Neural progenitor cell (in vitro differentiated cells): ENCODE data around the gene PTOV1. TPM values are rescaled to one million over a fixed set of nuclear protein-coding genes. Genes with fewer than 3 reads are reported as not detected.

Experiments used
- DNase-seq: peaks from one replicate; pipeline ENCODE4 v3.0.0-alpha.2; 2016; ENCODE audit warnings: low spot score
- H2AFZ ChIP-seq: fragments of 200-600 bp; sonication (generic); replicated peaks from 2 replicates; pipeline ENCODE4 v1.6.1; 2016; ENCODE audit warnings: antibody characterized with exemption
- H3F3A ChIP-seq: fragments of 200-600 bp; sonication (generic); 2 replicates; pipeline ENCODE4 v1.6.1; 2016; ENCODE audit warnings: antibody characterized with exemption, low read depth
- H3K27ac ChIP-seq: fragments of 200-600 bp; sonication (generic); 2 replicates; pipeline ENCODE4 v1.5.1; 2016; ENCODE audit warnings: mild to moderate bottlenecking
- H3K27me3 ChIP-seq: fragments of 200-600 bp; sonication (generic); 2 replicates; pipeline ENCODE4 v1.6.1; 2016; ENCODE audit warnings: mild to moderate bottlenecking, moderate library complexity
- H3K36me3 ChIP-seq: fragments of 200-600 bp; sonication (generic); 2 replicates; pipeline ENCODE4 v1.5.1; 2016
- H3K4me1 ChIP-seq: fragments of 200-600 bp; sonication (generic); 2 replicates; pipeline ENCODE4 v1.6.1; 2016; ENCODE audit warnings: mixed run types
- H3K4me2 ChIP-seq: fragments of 200-600 bp; sonication (generic); 2 replicates; pipeline ENCODE4 v1.6.1; 2016
- H3K4me3 ChIP-seq: fragments of 200-600 bp; sonication (generic); 2 replicates; pipeline ENCODE4 v1.5.1; 2016
- H3K79me2 ChIP-seq: fragments of 200-600 bp; sonication (generic); 2 replicates; pipeline ENCODE4 v1.6.1; 2016; ENCODE audit warnings: low read depth
- H3K9ac ChIP-seq: fragments of 200-600 bp; sonication (generic); 2 replicates; pipeline ENCODE4 v1.6.1; 2016
- H3K9me3 ChIP-seq: fragments of 200-600 bp; sonication (generic); 2 replicates; pipeline ENCODE4 v1.5.1; 2016; ENCODE audit warnings: low read depth
- H4K20me1 ChIP-seq: fragments of 200-600 bp; sonication (generic); 2 replicates; pipeline ENCODE4 v1.6.1; 2016; ENCODE audit warnings: low read depth
- H3K27ac Mint-ChIP-seq: 3 replicates; pipeline ENCODE4 v1.8.0; 2021; ENCODE audit warnings: mixed read lengths
- H3K27me3 Mint-ChIP-seq: 2 replicates; pipeline ENCODE4 v1.8.0; 2022; ENCODE audit warnings: low read depth, mild to moderate bottlenecking, inconsistent platforms, moderate library complexity, mixed read lengths; ENCODE audit not compliant: insufficient read depth
- H3K36me3 Mint-ChIP-seq: 3 replicates; pipeline ENCODE4 v1.8.0; 2021; ENCODE audit warnings: mixed read lengths
- H3K4me1 Mint-ChIP-seq: 3 replicates; pipeline ENCODE4 v1.8.0; 2021; ENCODE audit warnings: mixed read lengths
- H3K4me3 Mint-ChIP-seq: 3 replicates; pipeline ENCODE4 v1.8.0; 2021; ENCODE audit warnings: mild to moderate bottlenecking, moderate library complexity, mixed read lengths
- H3K9me3 Mint-ChIP-seq: 3 replicates; pipeline ENCODE4 v1.8.0; 2020; ENCODE audit warnings: mixed read lengths
- EZH2 ChIP-seq: fragments of 200-600 bp; sonication (generic); IDR thresholded peaks from 2 replicates; pipeline ENCODE4 v1.6.1; 2017; ENCODE audit warnings: antibody characterized with exemption, mild to moderate bottlenecking, moderate library complexity
- EZH2phosphoT487 ChIP-seq: fragments of 200-600 bp; sonication (generic); IDR thresholded peaks from 2 replicates; pipeline ENCODE4 v1.6.1; 2017; ENCODE audit warnings: antibody characterized with exemption
- total RNA-seq: library from RNA; depleted of rRNA; stranded (reverse); fragments of >200 nt; gene quantifications from 2 replicates; pipeline ENCODE4 v1.2.3, GENCODE V29; 2015; ENCODE audit warnings: low replicate concordance
- TF ChIP-seq, protein P1 (sequence below): fragments of 200-600 bp; sonication (generic); IDR thresholded peaks from 2 replicates; pipeline ENCODE4 v1.5.1; 2017; ENCODE audit warnings: antibody characterized with exemption, mild to moderate bottlenecking

The PTOV1 gene
- total RNA-seq, 1 donor from 2014 or later, result 63.5 TPM

DNA sequence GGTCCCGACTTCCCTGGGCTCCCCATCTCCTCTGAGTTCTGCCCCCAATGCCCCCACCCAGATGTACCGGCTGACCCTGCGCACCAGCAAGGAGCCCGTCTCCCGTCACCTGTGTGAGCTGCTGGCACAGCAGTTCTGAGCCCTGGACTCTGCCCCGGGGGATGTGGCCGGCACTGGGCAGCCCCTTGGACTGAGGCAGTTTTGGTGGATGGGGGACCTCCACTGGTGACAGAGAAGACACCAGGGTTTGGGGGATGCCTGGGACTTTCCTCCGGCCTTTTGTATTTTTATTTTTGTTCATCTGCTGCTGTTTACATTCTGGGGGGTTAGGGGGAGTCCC is 44.4 kb upstream of the PTOV1 start:
- peaks cover 18% of the 10 kb centered on the region for H3K4me1 ChIP-seq
- peaks cover 28% of the 10 kb centered on the region for H3K4me1 Mint-ChIP-seq
- peaks cover 10% of the 10 kb centered on the region for H3K36me3 Mint-ChIP-seq
- H3K27me3 ChIP-seq, result no peaks in the 10 kb centered on the region
- H3K4me2 ChIP-seq, result no peak overlapping the region
- no peaks in the 10 kb centered on the region for H3K9me3 Mint-ChIP-seq
- H3K4me3 ChIP-seq, result no peak overlapping the region
- peaks cover 11% of the 10 kb centered on the region for H4K20me1 ChIP-seq
- no peaks in the 10 kb centered on the region for H3K36me3 ChIP-seq
- H3K4me3 Mint-ChIP-seq, result no peak overlapping the region
- no peak overlapping the region for H3K27ac ChIP-seq
- no peak overlapping the region for H2AFZ ChIP-seq
- TF ChIP-seq EZH2phosphoT487 (no peak), EZH2 (no peak)
- TF ChIP-seq, protein P1, sequence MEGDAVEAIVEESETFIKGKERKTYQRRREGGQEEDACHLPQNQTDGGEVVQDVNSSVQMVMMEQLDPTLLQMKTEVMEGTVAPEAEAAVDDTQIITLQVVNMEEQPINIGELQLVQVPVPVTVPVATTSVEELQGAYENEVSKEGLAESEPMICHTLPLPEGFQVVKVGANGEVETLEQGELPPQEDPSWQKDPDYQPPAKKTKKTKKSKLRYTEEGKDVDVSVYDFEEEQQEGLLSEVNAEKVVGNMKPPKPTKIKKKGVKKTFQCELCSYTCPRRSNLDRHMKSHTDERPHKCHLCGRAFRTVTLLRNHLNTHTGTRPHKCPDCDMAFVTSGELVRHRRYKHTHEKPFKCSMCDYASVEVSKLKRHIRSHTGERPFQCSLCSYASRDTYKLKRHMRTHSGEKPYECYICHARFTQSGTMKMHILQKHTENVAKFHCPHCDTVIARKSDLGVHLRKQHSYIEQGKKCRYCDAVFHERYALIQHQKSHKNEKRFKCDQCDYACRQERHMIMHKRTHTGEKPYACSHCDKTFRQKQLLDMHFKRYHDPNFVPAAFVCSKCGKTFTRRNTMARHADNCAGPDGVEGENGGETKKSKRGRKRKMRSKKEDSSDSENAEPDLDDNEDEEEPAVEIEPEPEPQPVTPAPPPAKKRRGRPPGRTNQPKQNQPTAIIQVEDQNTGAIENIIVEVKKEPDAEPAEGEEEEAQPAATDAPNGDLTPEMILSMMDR, result no peak
- no peak for DNase-seq
- H3K9me3 ChIP-seq, result no peaks in the 10 kb centered on the region
- peaks cover 8% of the 10 kb centered on the region for H3K27me3 Mint-ChIP-seq
- H3K79me2 ChIP-seq, result no peaks in the 10 kb centered on the region
- H3K9ac ChIP-seq, result no peak overlapping the region
- peaks cover 43% of the 10 kb centered on the region for H3F3A ChIP-seq
- H3K27ac Mint-ChIP-seq, result no peak overlapping the region

DNA sequence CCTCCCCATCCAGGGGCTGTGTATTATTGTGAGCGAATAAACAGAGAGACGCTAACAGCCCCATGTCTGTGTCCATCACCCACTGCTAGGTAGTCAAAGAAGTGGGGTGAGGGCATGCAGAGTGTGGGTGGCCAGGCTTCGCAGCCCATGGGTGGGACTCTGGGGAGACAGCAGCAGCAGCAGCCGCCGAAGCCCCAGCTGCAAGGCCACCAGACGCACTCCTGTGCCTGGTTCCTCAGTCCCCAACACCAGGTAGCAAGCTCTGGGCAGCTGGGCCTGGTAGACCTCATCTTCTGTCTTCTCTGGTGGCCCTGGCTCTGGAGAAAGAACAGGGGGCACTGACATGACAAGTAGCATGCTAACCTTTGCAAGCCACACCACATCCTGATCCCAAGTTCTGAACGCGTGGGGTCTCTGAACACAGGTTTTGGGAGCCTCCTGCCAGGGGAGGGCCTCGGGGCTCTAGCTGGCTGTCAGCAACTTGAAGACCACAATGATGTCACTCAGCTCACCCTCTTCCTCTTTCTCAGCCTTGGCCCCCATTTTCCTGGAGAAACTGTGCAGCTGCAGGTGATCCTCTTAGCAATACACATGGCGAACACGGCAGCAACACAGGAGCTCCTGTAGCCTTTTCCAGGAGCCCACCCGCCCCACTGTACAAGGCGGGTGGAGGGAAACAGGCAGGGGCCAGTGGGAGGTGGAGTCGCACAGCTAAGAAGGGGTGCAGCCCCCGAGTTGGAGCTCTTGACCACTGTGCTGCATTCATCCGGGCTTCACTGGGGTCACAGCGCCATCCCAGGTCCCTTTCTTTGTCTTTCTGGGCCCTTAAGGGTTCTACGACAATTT is 43.7 kb upstream of the PTOV1 start:
- H4K20me1 ChIP-seq, result peaks cover 11% of the 10 kb centered on the region
- no peaks in the 10 kb centered on the region for H3K9me3 ChIP-seq
- H3K27ac ChIP-seq, result no peak overlapping the region
- peaks cover 45% of the 10 kb centered on the region for H3F3A ChIP-seq
- Mint-ChIP-seq H3K4me3 (peak overlapping the region; percentile 48), H3K27ac (no peak overlapping the region), H3K27me3 (peaks cover 9% of the 10 kb centered on the region), H3K36me3 (peaks cover 10% of the 10 kb centered on the region), H3K9me3 (no peaks in the 10 kb centered on the region), H3K4me1 (peaks cover 30% of the 10 kb centered on the region)
- no peak overlapping the region for H3K9ac ChIP-seq
- H2AFZ ChIP-seq, result no peak overlapping the region
- H3K4me1 ChIP-seq, result peaks cover 15% of the 10 kb centered on the region
- TF ChIP-seq EZH2 (no peak), EZH2phosphoT487 (no peak)
- TF ChIP-seq, protein P1, result no peak
- no peaks in the 10 kb centered on the region for H3K27me3 ChIP-seq
- H3K4me3 ChIP-seq, result no peak overlapping the region
- H3K79me2 ChIP-seq, result peaks cover 7% of the 10 kb centered on the region
- no peak overlapping the region for H3K4me2 ChIP-seq
- DNase-seq, result no peak
- no peaks in the 10 kb centered on the region for H3K36me3 ChIP-seq

DNA sequence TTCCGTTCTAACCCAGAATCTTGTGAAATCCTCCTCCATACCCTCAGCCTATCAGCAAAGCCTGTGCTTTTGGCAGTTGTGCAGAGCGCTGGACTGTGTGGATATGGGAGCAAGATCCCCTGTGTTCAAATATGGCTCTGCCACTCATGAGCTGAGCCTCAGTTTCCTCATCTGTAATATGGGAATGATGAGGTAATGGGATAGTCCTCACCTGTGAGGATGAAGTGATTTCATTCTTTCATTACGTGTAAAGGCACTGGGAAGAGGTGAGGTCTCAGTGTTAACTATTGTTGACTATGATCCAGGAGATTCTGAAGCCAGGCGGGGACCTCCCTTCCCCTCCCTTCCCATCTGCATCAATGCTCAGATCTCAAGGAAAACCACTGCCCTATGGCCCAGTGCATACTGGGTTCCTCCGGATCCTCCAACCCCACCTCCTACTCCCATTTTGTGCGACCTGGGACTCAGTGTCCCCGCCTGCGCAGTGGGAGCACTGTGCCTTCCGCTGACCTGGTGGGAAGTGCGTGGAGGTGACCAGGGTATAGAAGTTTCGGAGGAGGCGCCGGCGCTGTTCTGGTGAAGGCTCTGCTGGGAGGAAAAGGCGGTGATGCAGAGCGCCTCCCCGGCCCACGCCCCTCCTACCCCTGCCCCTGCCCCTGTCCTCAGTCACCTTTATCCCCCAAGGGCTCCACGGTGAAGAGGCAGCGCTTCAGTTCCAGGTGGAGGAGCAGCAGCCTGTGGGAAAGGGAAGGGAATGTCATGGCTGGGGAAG is 42.9 kb upstream of the PTOV1 start:
- peaks cover 51% of the 10 kb centered on the region for H3F3A ChIP-seq
- H3K27me3 ChIP-seq, result no peaks in the 10 kb centered on the region
- H3K9me3 ChIP-seq, result no peaks in the 10 kb centered on the region
- peaks cover 11% of the 10 kb centered on the region for H4K20me1 ChIP-seq
- H3K4me1 Mint-ChIP-seq, result peaks cover 31% of the 10 kb centered on the region
- TF ChIP-seq EZH2 (no peak), EZH2phosphoT487 (no peak)
- TF ChIP-seq, protein P1, result no peak
- H3K4me1 ChIP-seq, result peaks cover 15% of the 10 kb centered on the region
- peaks cover 8% of the 10 kb centered on the region for H3K27me3 Mint-ChIP-seq
- peak overlapping the region; percentile 90 for H3K4me3 Mint-ChIP-seq
- H3K9me3 Mint-ChIP-seq, result no peaks in the 10 kb centered on the region
- H3K9ac ChIP-seq, result no peak overlapping the region
- H3K4me3 ChIP-seq, result peak overlapping the region; percentile 2
- no peaks in the 10 kb centered on the region for H3K36me3 ChIP-seq
- H2AFZ ChIP-seq, result no peak overlapping the region
- H3K27ac ChIP-seq, result no peak overlapping the region
- H3K79me2 ChIP-seq, result peaks cover 9% of the 10 kb centered on the region
- DNase-seq, result no peak
- no peak overlapping the region for H3K27ac Mint-ChIP-seq
- peak overlapping the region; percentile 48 for H3K4me2 ChIP-seq
- H3K36me3 Mint-ChIP-seq, result peaks cover 8% of the 10 kb centered on the region
